Nucleus accumbens (tissue), 56 donors: Measurements from ENCODE around the gene TLCD2.
"Not testable (repeated sequence)": the region's sequence is repeated elsewhere in the genome, so short reads cannot be mapped to it uniquely, and the experiment has no call there.

Source experiments
- DNase-seq, 56 donors: peaks; one replicate each; lab custom pipeline; 2025; lab: John Stamatoyannopoulos, UW

The TLCD2 gene

GRCh38 chr17:1709971-1710806, at the start of gene TLCD2:
TLCD2 (minus strand) TSS chr17:1710377; CDS start chr17:1710242, 135 bp downstream.
- DNase-seq: peak in 4 of 56 donors; percentile 20 to 60 (median 30)

GRCh38 chr17:1759529-1759928, 49.4 kb upstream of the TLCD2 start:
- DNase-seq: no peak

GRCh38 chr17:1758807-1759206, 48.6 kb upstream of the TLCD2 start:
- DNase-seq: peak in 2 of 56 donors; percentile 17 to 21

GRCh38 chr17:1755827-1756262, 45.7 kb upstream of the TLCD2 start:
- no peak for DNase-seq

- DNase-seq: peak in 2 of 56 donors; percentile 9 to 21
Measured at GRCh38 chr17:1755252-1755826, 45.2 kb upstream of the TLCD2 start.

GRCh38 chr17:1754430-1755112, 44.4 kb upstream of the TLCD2 start:
- no peak for DNase-seq

GRCh38 chr17:1753767-1754429, 43.7 kb upstream of the TLCD2 start:
- peak in 1 of 56 donors; percentile 24 for DNase-seq

- DNase-seq: peak in 1 of 56 donors; percentile 9
Measured at GRCh38 chr17:1752425-1753262, 42.5 kb upstream of the TLCD2 start.

GRCh38 chr17:1750628-1751027, 40.5 kb upstream of the TLCD2 start:
- DNase-seq: no peak

- DNase-seq: no peak
Measured at GRCh38 chr17:1746975-1747543, 36.9 kb upstream of the TLCD2 start.

- no peak for DNase-seq
Measured at GRCh38 chr17:1745513-1746020, 35.4 kb upstream of the TLCD2 start.

GRCh38 chr17:1744551-1745512, 34.7 kb upstream of the TLCD2 start:
- no peak for DNase-seq

GRCh38 chr17:1743088-1743439, 32.9 kb upstream of the TLCD2 start:
- DNase-seq: no peak

- DNase-seq: no peak
Measured at GRCh38 chr17:1742371-1743087, 32.4 kb upstream of the TLCD2 start, which contains the start of gene SERPINF2. SERPINF2 (plus strand) TSS chr17:1742871; CDS start chr17:1744996, 2,125 bp downstream.

GRCh38 chr17:1741899-1742298, 31.7 kb upstream of the TLCD2 start:
- DNase-seq: not testable (repeated sequence)

- no peak for DNase-seq
Measured at GRCh38 chr17:1737531-1738291, 27.5 kb upstream of the TLCD2 start.
